Breast epithelium (tissue), 4 donors: Measurements from ENCODE around the gene HAUS8. TPM values are rescaled to one million over a fixed set of nuclear protein-coding genes. Genes with fewer than 3 reads are reported as not detected.

ENCODE experiments used
- DNase-seq, 2 donors: peaks; one replicate each; pipeline ENCODE4 v3.0.0-alpha.2; 2019; ENCODE audit warnings: low spot score in 2 of 2
- H3K27ac ChIP-seq, 2 donors: fragments of 200-600 bp; sonication (generic) in 1 of 2; one replicate each; pipeline ENCODE4 v1.5.1; 2016 to 2019; ENCODE audit warnings: mild to moderate bottlenecking in 1 of 2
- H3K27me3 ChIP-seq, 2 donors: fragments of 200-600 bp; sonication (generic) in 1 of 2; one replicate each; pipeline versions ENCODE4 v1.5.1 to v1.6.0; 2017 to 2019; ENCODE audit warnings: control low read depth in 1 of 2, mild to moderate bottlenecking in 1 of 2
- H3K36me3 ChIP-seq: fragments of 200-600 bp; one replicate; pipeline ENCODE4 v1.5.1; 2019
- H3K4me1 ChIP-seq, 2 donors: fragments of 200-600 bp; sonication (generic); one replicate each; pipeline ENCODE4 v1.5.1; 2016 to 2019; ENCODE audit warnings: control low read depth in 1 of 2
- H3K4me3 ChIP-seq, 3 donors: fragments of 200-600 bp; sonication (generic); 1 replicate in 2 of 3; 2 replicates in 1 of 3; pipeline ENCODE4 v1.5.1; 2016 to 2019; ENCODE audit warnings: mild to moderate bottlenecking in 3 of 3, moderate library complexity in 2 of 3
- H3K9me3 ChIP-seq, 2 donors: fragments of 200-600 bp; sonication (generic) in 1 of 2; one replicate each; pipeline ENCODE4 v1.5.1; 2016 to 2019; ENCODE audit warnings: control low read depth in 1 of 2
- CTCF ChIP-seq, 3 donors: fragments of 450-650 bp; IDR thresholded peaks; one replicate each; pipeline ENCODE4 v1.5.1; 2016 to 2017; ENCODE audit warnings: antibody characterized with exemption in 3 of 3, mild to moderate bottlenecking in 3 of 3, moderate library complexity in 3 of 3
- POLR2A ChIP-seq: fragments of 450-650 bp; IDR thresholded peaks from one replicate; pipeline ENCODE4 v1.6.1; 2016; ENCODE audit warnings: antibody characterized with exemption, mild to moderate bottlenecking, moderate library complexity
- POLR2AphosphoS5 ChIP-seq, 3 donors: sonication (generic); formaldehyde crosslinking; IDR thresholded peaks; one replicate each; pipeline ENCODE4 v1.6.1; 2017; ENCODE audit warnings: antibody characterized with exemption in 3 of 3
- intact Hi-C: fragments of 100-400 bp; cut with DNase I; formaldehyde crosslinking; loops from one replicate; pipeline ENCODE4 v1.15.1; 2023; ENCODE audit warnings: low total_unique reads
- total RNA-seq, 3 donors: library from RNA; depleted of rRNA; stranded (reverse); fragments of >200 nt; gene quantifications; one replicate each; pipeline ENCODE4 v1.1.0, GENCODE V29; 2016

Gene HAUS8
- total RNA-seq, 3 donors from 2014 or later: 5.6 to 6.7 (median 5.8) TPM

GRCh38 chr19:17011485-17011884, 63.8 kb downstream of the HAUS8 start:
- no peaks in the 10 kb centered on the region for H3K4me1 ChIP-seq
- H3K9me3 ChIP-seq: no peaks in the 10 kb centered on the region
- intact Hi-C loops: no loop called here
- no peaks in the 10 kb centered on the region for H3K36me3 ChIP-seq
- no peak overlapping the region for H3K27ac ChIP-seq
- no peak for TF ChIP-seq POLR2A
- TF ChIP-seq CTCF (IDR thresholded peaks at IDR 0.05): no peak
- TF ChIP-seq POLR2AphosphoS5 (IDR thresholded peaks at IDR 0.05): no peak
- H3K4me3 ChIP-seq: no peak overlapping the region
- H3K27me3 ChIP-seq: no peaks in the 10 kb centered on the region
- no peak for DNase-seq

GRCh38 chr19:17006579-17006978, 68.7 kb downstream of the HAUS8 start:
- intact Hi-C loops: no loop called here
- Histone ChIP-seq H3K9me3 (no peaks in the 10 kb centered on the region), H3K36me3 (no peaks in the 10 kb centered on the region), H3K4me3 (no peak overlapping the region), H3K27me3 (no peaks in the 10 kb centered on the region), H3K27ac (no peak overlapping the region), H3K4me1 (no peaks in the 10 kb centered on the region)
- TF ChIP-seq POLR2A: no peak
- no peak for TF ChIP-seq POLR2AphosphoS5 (IDR thresholded peaks at IDR 0.05)
- TF ChIP-seq CTCF (IDR thresholded peaks at IDR 0.05): no peak
- no peak for DNase-seq

GRCh38 chr19:17005000-17005399, 70.3 kb downstream of the HAUS8 start:
- no peaks in the 10 kb centered on the region for H3K36me3 ChIP-seq
- H3K4me1 ChIP-seq: no peaks in the 10 kb centered on the region
- no peaks in the 10 kb centered on the region for H3K9me3 ChIP-seq
- H3K27me3 ChIP-seq: no peaks in the 10 kb centered on the region
- DNase-seq: no peak
- H3K27ac ChIP-seq: no peak overlapping the region
- intact Hi-C loops: no loop called here
- no peak overlapping the region for H3K4me3 ChIP-seq
- no peak for TF ChIP-seq POLR2A
- TF ChIP-seq CTCF (IDR thresholded peaks at IDR 0.05): no peak
- no peak for TF ChIP-seq POLR2AphosphoS5 (IDR thresholded peaks at IDR 0.05)

- no peaks in the 10 kb centered on the region for H3K27me3 ChIP-seq
- DNase-seq: no peak
- no peaks in the 10 kb centered on the region for H3K36me3 ChIP-seq
- no peak for TF ChIP-seq CTCF (IDR thresholded peaks at IDR 0.05)
- H3K4me3 ChIP-seq: no peak overlapping the region
- H3K27ac ChIP-seq: no peak overlapping the region
- H3K9me3 ChIP-seq: no peaks in the 10 kb centered on the region
- H3K4me1 ChIP-seq: no peaks in the 10 kb centered on the region
- intact Hi-C loops: no loop called here
Observed at GRCh38 chr19:17004386-17004785, 70.9 kb downstream of the HAUS8 start.

- no peak for DNase-seq
- Histone ChIP-seq H3K27ac (no peak overlapping the region), H3K36me3 (no peaks in the 10 kb centered on the region), H3K4me1 (no peaks in the 10 kb centered on the region), H3K27me3 (no peaks in the 10 kb centered on the region), H3K4me3 (no peak overlapping the region), H3K9me3 (peaks cover 0 to 8% of the 10 kb centered on the region in 2 donors)
- TF ChIP-seq POLR2AphosphoS5 (IDR thresholded peaks at IDR 0.05) (no peak), POLR2A (no peak), CTCF (IDR thresholded peaks at IDR 0.05) (no peak)
- intact Hi-C loops: no loop called here
Observed at GRCh38 chr19:17002455-17002854, 72.8 kb downstream of the HAUS8 start.
